Measurements from ENCODE around the gene RFT1. TPM values are rescaled to one million over a fixed set of nuclear protein-coding genes. Genes with fewer than 3 reads are reported as not detected.

Gene RFT1
- total and polyA plus RNA-seq, 2 of the 13 experiments (the other 11 are each of a cell fraction or from before 2014, with no cell fraction given) = 23.2 to 37.0 TPM

- TF ChIP-seq MED1 (CRISPR knock-in tag; IDR thresholded peaks at IDR 0.05) (no peak), XRCC5 (optimal IDR thresholded peaks at IDR 0.05; ENCODE audit: low read length) (peak; percentile 77), NONO (IDR thresholded peaks at IDR 0.05) (no peak), NONO (CRISPR knock-in tag; conservative IDR thresholded peaks at IDR 0.05) (no peak), ZNF577 (CRISPR knock-in tag; IDR thresholded peaks at IDR 0.05; ENCODE audit: borderline replicate concordance, low read depth) (no peak), KLF16 (CRISPR knock-in tag; IDR thresholded peaks at IDR 0.05) (no peak), RBM22 (optimal IDR thresholded peaks at IDR 0.05; ENCODE audit: low read length) (no peak), ESRRA (CRISPR knock-in tag; IDR thresholded peaks at IDR 0.05; ENCODE audit: low read depth) (no peak), FIP1L1 (IDR thresholded peaks at IDR 0.05; ENCODE audit: borderline replicate concordance, insufficient read depth, low read depth, low read length) (no peak), ZNF572 (CRISPR knock-in tag; IDR thresholded peaks at IDR 0.05) (no peak), NFYC (CRISPR knock-in tag; IDR thresholded peaks at IDR 0.05) (no peak), AGO1 (IDR thresholded peaks at IDR 0.05; ENCODE audit: low read depth, low read length, poor library complexity, severe bottlenecking) (no peak), ZNF569 (CRISPR knock-in tag; IDR thresholded peaks at IDR 0.05; ENCODE audit: borderline replicate concordance) (no peak), ZNF547 (CRISPR knock-in tag; IDR thresholded peaks at IDR 0.05) (no peak), ATRX (CRISPR knock-in tag; IDR thresholded peaks at IDR 0.05; ENCODE audit: borderline replicate concordance) (no peak), CBFB (CRISPR knock-in tag; IDR thresholded peaks at IDR 0.05) (no peak)
- TF ChIP-seq, protein P1, sequence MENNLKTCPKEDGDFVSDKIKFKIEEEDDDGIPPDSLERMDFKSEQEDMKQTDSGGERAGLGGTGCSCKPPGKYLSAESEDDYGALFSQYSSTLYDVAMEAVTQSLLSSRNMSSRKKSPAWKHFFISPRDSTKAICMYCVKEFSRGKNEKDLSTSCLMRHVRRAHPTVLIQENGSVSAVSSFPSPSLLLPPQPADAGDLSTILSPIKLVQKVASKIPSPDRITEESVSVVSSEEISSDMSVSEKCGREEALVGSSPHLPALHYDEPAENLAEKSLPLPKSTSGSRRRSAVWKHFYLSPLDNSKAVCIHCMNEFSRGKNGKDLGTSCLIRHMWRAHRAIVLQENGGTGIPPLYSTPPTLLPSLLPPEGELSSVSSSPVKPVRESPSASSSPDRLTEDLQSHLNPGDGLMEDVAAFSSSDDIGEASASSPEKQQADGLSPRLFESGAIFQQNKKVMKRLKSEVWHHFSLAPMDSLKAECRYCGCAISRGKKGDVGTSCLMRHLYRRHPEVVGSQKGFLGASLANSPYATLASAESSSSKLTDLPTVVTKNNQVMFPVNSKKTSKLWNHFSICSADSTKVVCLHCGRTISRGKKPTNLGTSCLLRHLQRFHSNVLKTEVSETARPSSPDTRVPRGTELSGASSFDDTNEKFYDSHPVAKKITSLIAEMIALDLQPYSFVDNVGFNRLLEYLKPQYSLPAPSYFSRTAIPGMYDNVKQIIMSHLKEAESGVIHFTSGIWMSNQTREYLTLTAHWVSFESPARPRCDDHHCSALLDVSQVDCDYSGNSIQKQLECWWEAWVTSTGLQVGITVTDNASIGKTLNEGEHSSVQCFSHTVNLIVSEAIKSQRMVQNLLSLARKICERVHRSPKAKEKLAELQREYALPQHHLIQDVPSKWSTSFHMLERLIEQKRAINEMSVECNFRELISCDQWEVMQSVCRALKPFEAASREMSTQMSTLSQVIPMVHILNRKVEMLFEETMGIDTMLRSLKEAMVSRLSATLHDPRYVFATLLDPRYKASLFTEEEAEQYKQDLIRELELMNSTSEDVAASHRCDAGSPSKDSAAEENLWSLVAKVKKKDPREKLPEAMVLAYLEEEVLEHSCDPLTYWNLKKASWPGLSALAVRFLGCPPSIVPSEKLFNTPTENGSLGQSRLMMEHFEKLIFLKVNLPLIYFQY (CRISPR knock-in tag; IDR thresholded peaks at IDR 0.05; ENCODE audit: borderline replicate concordance) = no peak
- TF ChIP-seq, protein P2, sequence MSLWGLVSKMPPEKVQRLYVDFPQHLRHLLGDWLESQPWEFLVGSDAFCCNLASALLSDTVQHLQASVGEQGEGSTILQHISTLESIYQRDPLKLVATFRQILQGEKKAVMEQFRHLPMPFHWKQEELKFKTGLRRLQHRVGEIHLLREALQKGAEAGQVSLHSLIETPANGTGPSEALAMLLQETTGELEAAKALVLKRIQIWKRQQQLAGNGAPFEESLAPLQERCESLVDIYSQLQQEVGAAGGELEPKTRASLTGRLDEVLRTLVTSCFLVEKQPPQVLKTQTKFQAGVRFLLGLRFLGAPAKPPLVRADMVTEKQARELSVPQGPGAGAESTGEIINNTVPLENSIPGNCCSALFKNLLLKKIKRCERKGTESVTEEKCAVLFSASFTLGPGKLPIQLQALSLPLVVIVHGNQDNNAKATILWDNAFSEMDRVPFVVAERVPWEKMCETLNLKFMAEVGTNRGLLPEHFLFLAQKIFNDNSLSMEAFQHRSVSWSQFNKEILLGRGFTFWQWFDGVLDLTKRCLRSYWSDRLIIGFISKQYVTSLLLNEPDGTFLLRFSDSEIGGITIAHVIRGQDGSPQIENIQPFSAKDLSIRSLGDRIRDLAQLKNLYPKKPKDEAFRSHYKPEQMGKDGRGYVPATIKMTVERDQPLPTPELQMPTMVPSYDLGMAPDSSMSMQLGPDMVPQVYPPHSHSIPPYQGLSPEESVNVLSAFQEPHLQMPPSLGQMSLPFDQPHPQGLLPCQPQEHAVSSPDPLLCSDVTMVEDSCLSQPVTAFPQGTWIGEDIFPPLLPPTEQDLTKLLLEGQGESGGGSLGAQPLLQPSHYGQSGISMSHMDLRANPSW (CRISPR knock-in tag; IDR thresholded peaks at IDR 0.05; ENCODE audit: borderline replicate concordance) = no peak
- TF ChIP-seq, protein P3, sequence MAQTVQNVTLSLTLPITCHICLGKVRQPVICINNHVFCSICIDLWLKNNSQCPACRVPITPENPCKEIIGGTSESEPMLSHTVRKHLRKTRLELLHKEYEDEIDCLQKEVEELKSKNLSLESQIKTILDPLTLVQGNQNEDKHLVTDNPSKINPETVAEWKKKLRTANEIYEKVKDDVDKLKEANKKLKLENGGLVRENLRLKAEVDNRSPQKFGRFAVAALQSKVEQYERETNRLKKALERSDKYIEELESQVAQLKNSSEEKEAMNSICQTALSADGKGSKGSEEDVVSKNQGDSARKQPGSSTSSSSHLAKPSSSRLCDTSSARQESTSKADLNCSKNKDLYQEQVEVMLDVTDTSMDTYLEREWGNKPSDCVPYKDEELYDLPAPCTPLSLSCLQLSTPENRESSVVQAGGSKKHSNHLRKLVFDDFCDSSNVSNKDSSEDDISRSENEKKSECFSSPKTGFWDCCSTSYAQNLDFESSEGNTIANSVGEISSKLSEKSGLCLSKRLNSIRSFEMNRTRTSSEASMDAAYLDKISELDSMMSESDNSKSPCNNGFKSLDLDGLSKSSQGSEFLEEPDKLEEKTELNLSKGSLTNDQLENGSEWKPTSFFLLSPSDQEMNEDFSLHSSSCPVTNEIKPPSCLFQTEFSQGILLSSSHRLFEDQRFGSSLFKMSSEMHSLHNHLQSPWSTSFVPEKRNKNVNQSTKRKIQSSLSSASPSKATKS (CRISPR knock-in tag; IDR thresholded peaks at IDR 0.05) = no peak
These were observed 20.1 kb downstream of the RFT1 start (continued) for GRCh38 chr3:53109891-53110771.
